Caco-2 (cell line): ENCODE measurements around the gene DEUP1. TPM values are rescaled to one million over a fixed set of nuclear protein-coding genes. Genes with fewer than 3 reads are reported as not detected.

Experiments
- BruUV-seq: library from RNA; stranded (reverse); fragments of 400-500 nt; replicated peaks from 2 replicates; lab custom pipeline; 2021; lab: Mats Ljungman, UMichigan
- CTCF ChIA-PET: fragments of 300-600 bp; sonication (Branson Sonifier 250); formaldehyde crosslinking; loops from one replicate; lab custom pipeline; 2022; ENCODE audit warnings: antibody characterized with exemption; lab: Charles Lee
- POLR2A ChIA-PET: fragments of 300-600 bp; sonication (Branson Sonifier 250); formaldehyde crosslinking; loops from one replicate; lab custom pipeline; 2022; ENCODE audit warnings: antibody characterized with exemption; lab: Charles Lee
- DNase-seq, 2 experiments: peaks; one replicate each; pipeline versions ENCODE4 v3.0.0 to v3.0.0-alpha.2; 2020 to 2022
- H3K27me3 ChIP-seq: replicated peaks from 2 replicates; pipeline ENCODE4 v1.6.0; 2011; ENCODE audit warnings: low read length; ENCODE audit not compliant: control insufficient read depth, insufficient read depth
- H3K36me3 ChIP-seq: 2 replicates; pipeline ENCODE4 v1.5.1; 2011; ENCODE audit warnings: low read length; ENCODE audit not compliant: control insufficient read depth, insufficient read depth
- H3K4me1 ChIP-seq: fragments of 250-450 bp; sonication (Bioruptor Pico); 2 replicates; pipeline ENCODE4 v1.5.1; 2020; ENCODE audit warnings: mild to moderate bottlenecking
- H3K4me3 ChIP-seq: 2 replicates; pipeline ENCODE4 v1.5.1; 2011; ENCODE audit warnings: low read depth, mild to moderate bottlenecking, control low read depth, low read length
- H3K9me3 ChIP-seq: fragments of 250-450 bp; sonication (Bioruptor Pico); 2 replicates; pipeline ENCODE4 v1.5.1; 2020; ENCODE audit warnings: mild to moderate bottlenecking, moderate library complexity
- H3K27ac Mint-ChIP-seq: one replicate; pipeline ENCODE4 v1.8.0; 2022; ENCODE audit warnings: mixed read lengths; ENCODE audit not compliant: unreplicated experiment
- H3K27me3 Mint-ChIP-seq: one replicate; pipeline ENCODE4 v1.8.0; 2022; ENCODE audit warnings: mixed read lengths; ENCODE audit not compliant: insufficient read depth, unreplicated experiment
- H3K36me3 Mint-ChIP-seq: one replicate; pipeline ENCODE4 v1.8.0; 2022; ENCODE audit warnings: mild to moderate bottlenecking, mixed read lengths; ENCODE audit not compliant: insufficient read depth, unreplicated experiment
- H3K4me1 Mint-ChIP-seq: one replicate; pipeline ENCODE4 v1.8.0; 2022; ENCODE audit warnings: low read depth, mixed read lengths; ENCODE audit not compliant: unreplicated experiment
- H3K4me3 Mint-ChIP-seq: one replicate; pipeline ENCODE4 v1.8.0; 2022; ENCODE audit warnings: mild to moderate bottlenecking, moderate library complexity, mixed read lengths; ENCODE audit not compliant: unreplicated experiment
- H3K9me3 Mint-ChIP-seq: one replicate; pipeline ENCODE4 v1.8.0; 2022; ENCODE audit warnings: mixed read lengths; ENCODE audit not compliant: unreplicated experiment
- intact Hi-C: fragments of 100-400 bp; cut with micrococcal nuclease; formaldehyde crosslinking; loops from one replicate; pipeline ENCODE4 v1.10.0; 2022; ENCODE audit not compliant: unreplicated experiment
- total RNA-seq: library from RNA; stranded (reverse); gene quantifications from 2 replicates; pipeline ENCODE4 v1.2.3, GENCODE V29; 2022
- TF ChIP-seq, protein P1 (sequence below), 2 experiments: fragments of 200-600 bp in 1 of 2; IDR thresholded peaks; 1 replicate in 1 of 2; 2 replicates in 1 of 2; pipeline versions ENCODE4 v1.5.1 to v1.8.0; 2011 to 2022; ENCODE audit warnings: antibody characterized with exemption in 1 of 2, control low read depth in 1 of 2, inconsistent platforms in 1 of 2, low read depth in 1 of 2, low read length in 1 of 2, mild to moderate bottlenecking in 1 of 2, moderate library complexity in 1 of 2; ENCODE audit not compliant: insufficient read depth in 1 of 2, severe bottlenecking in 1 of 2, unreplicated experiment in 1 of 2

DEUP1 gene
- total RNA-seq, 1 experiment from 2014 or later: 0.25 TPM

GRCh38 chr11:93287434-93287833, 43.1 kb upstream of the DEUP1 start:
- no peaks in the 10 kb centered on the region for H3K36me3 Mint-ChIP-seq
- no peak for DNase-seq
- H3K4me1 Mint-ChIP-seq: no peaks in the 10 kb centered on the region
- POLR2A ChIA-PET: no interaction called here
- H3K9me3 Mint-ChIP-seq: peaks cover 10% of the 10 kb centered on the region
- H3K4me3 ChIP-seq: no peak overlapping the region
- no peak overlapping the region for H3K4me3 Mint-ChIP-seq
- no peaks in the 10 kb centered on the region for H3K36me3 ChIP-seq
- no TSS peak for BruUV-seq
- peaks cover 9% of the 10 kb centered on the region for H3K27me3 Mint-ChIP-seq
- H3K9me3 ChIP-seq: no peaks in the 10 kb centered on the region
- TF ChIP-seq, protein P1, sequence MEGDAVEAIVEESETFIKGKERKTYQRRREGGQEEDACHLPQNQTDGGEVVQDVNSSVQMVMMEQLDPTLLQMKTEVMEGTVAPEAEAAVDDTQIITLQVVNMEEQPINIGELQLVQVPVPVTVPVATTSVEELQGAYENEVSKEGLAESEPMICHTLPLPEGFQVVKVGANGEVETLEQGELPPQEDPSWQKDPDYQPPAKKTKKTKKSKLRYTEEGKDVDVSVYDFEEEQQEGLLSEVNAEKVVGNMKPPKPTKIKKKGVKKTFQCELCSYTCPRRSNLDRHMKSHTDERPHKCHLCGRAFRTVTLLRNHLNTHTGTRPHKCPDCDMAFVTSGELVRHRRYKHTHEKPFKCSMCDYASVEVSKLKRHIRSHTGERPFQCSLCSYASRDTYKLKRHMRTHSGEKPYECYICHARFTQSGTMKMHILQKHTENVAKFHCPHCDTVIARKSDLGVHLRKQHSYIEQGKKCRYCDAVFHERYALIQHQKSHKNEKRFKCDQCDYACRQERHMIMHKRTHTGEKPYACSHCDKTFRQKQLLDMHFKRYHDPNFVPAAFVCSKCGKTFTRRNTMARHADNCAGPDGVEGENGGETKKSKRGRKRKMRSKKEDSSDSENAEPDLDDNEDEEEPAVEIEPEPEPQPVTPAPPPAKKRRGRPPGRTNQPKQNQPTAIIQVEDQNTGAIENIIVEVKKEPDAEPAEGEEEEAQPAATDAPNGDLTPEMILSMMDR (IDR thresholded peaks at IDR 0.05; ENCODE audit: insufficient read depth in 1 of 2, low read depth in 1 of 2, low read length in 1 of 2, severe bottlenecking in 1 of 2, unreplicated experiment in 1 of 2): no peak
- no peaks in the 10 kb centered on the region for H3K27me3 ChIP-seq
- CTCF ChIA-PET: no interaction called here
- H3K27ac Mint-ChIP-seq: no peak overlapping the region
- intact Hi-C loops: no loop called here
- H3K4me1 ChIP-seq: no peaks in the 10 kb centered on the region

- Histone ChIP-seq H3K27me3 (no peaks in the 10 kb centered on the region), H3K36me3 (no peaks in the 10 kb centered on the region), H3K9me3 (no peaks in the 10 kb centered on the region), H3K4me1 (no peaks in the 10 kb centered on the region), H3K4me3 (no peak overlapping the region)
- H3K4me3 Mint-ChIP-seq: no peak overlapping the region
- POLR2A ChIA-PET: no interaction called here
- TF ChIP-seq, protein P1 (IDR thresholded peaks at IDR 0.05; ENCODE audit: insufficient read depth in 1 of 2, low read depth in 1 of 2, low read length in 1 of 2, severe bottlenecking in 1 of 2, unreplicated experiment in 1 of 2): no peak
- no peaks in the 10 kb centered on the region for H3K36me3 Mint-ChIP-seq
- DNase-seq: no peak
- no TSS peak for BruUV-seq
- intact Hi-C loops: no loop called here
- H3K4me1 Mint-ChIP-seq: no peaks in the 10 kb centered on the region
- peaks cover 10% of the 10 kb centered on the region for H3K9me3 Mint-ChIP-seq
- CTCF ChIA-PET: no interaction called here
- H3K27me3 Mint-ChIP-seq: peaks cover 11% of the 10 kb centered on the region
- no peak overlapping the region for H3K27ac Mint-ChIP-seq
Observed at GRCh38 chr11:93288079-93288478, 42.5 kb upstream of the DEUP1 start.

DNA sequence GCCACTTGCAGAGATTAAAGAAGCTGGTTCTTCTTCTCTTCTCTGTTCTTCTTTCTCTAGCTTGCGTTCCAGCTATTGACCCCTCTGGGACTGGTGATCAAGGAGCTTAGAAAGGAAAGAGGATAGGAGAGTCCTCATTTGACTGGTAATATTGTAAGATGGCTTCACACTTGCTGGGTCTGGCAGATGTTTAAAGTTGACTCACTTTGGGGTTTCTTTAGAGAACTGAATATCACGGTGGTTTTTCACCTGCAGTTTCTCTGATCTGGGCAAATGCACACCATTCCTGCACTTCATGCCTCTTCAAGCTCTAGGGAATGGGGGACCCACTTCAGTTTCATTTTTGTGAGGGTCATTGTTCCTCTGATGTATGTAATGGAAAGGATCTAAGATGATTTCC, 41.8 kb upstream of the DEUP1 start:
- Mint-ChIP-seq H3K27ac (no peak overlapping the region), H3K4me3 (no peak overlapping the region), H3K4me1 (no peaks in the 10 kb centered on the region), H3K27me3 (peaks cover 11% of the 10 kb centered on the region), H3K36me3 (no peaks in the 10 kb centered on the region), H3K9me3 (peaks cover 10% of the 10 kb centered on the region)
- Histone ChIP-seq H3K9me3 (no peaks in the 10 kb centered on the region), H3K27me3 (no peaks in the 10 kb centered on the region), H3K4me3 (no peak overlapping the region), H3K4me1 (no peaks in the 10 kb centered on the region), H3K36me3 (no peaks in the 10 kb centered on the region)
- TF ChIP-seq, protein P1 (IDR thresholded peaks at IDR 0.05; ENCODE audit: insufficient read depth in 1 of 2, low read depth in 1 of 2, low read length in 1 of 2, severe bottlenecking in 1 of 2, unreplicated experiment in 1 of 2): no peak
- no peak for DNase-seq
- ChIA-PET CTCF (no interaction called here), POLR2A (no interaction called here)
- no TSS peak for BruUV-seq
- intact Hi-C loops: no loop called here
